Astrocyte (in vitro differentiated cells and primary cell): Measurements from ENCODE around the gene ZC3H18.

ENCODE experiments used
- EZH2 ChIP-seq: IDR thresholded peaks from 2 replicates; pipeline ENCODE4 v1.6.1; 2012; ENCODE audit warnings: mild to moderate bottlenecking, low read length, inconsistent platforms; ENCODE audit not compliant: insufficient read depth
- TF ChIP-seq, protein P1 (sequence below): IDR thresholded peaks from 2 replicates; pipeline ENCODE4 v1.5.1; 2011; ENCODE audit warnings: low read depth, mild to moderate bottlenecking, inconsistent platforms, low read length, moderate library complexity; ENCODE audit not compliant: insufficient read depth

GRCh38 chr16:88531931-88532433 lies 38.2 kb upstream of the ZC3H18 start:
- TF ChIP-seq, protein P1, sequence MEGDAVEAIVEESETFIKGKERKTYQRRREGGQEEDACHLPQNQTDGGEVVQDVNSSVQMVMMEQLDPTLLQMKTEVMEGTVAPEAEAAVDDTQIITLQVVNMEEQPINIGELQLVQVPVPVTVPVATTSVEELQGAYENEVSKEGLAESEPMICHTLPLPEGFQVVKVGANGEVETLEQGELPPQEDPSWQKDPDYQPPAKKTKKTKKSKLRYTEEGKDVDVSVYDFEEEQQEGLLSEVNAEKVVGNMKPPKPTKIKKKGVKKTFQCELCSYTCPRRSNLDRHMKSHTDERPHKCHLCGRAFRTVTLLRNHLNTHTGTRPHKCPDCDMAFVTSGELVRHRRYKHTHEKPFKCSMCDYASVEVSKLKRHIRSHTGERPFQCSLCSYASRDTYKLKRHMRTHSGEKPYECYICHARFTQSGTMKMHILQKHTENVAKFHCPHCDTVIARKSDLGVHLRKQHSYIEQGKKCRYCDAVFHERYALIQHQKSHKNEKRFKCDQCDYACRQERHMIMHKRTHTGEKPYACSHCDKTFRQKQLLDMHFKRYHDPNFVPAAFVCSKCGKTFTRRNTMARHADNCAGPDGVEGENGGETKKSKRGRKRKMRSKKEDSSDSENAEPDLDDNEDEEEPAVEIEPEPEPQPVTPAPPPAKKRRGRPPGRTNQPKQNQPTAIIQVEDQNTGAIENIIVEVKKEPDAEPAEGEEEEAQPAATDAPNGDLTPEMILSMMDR: no peak
- TF ChIP-seq EZH2: no peak
